ENCODE measurements around the gene DDAH1. TPM values are rescaled to one million over a fixed set of nuclear protein-coding genes. Genes with fewer than 3 reads are reported as not detected.

DDAH1 gene
- total and polyA plus RNA-seq, 2 of the 4 experiments (the other 2 are of a cell fraction), result 78.0 to 94.5 TPM

DNA sequence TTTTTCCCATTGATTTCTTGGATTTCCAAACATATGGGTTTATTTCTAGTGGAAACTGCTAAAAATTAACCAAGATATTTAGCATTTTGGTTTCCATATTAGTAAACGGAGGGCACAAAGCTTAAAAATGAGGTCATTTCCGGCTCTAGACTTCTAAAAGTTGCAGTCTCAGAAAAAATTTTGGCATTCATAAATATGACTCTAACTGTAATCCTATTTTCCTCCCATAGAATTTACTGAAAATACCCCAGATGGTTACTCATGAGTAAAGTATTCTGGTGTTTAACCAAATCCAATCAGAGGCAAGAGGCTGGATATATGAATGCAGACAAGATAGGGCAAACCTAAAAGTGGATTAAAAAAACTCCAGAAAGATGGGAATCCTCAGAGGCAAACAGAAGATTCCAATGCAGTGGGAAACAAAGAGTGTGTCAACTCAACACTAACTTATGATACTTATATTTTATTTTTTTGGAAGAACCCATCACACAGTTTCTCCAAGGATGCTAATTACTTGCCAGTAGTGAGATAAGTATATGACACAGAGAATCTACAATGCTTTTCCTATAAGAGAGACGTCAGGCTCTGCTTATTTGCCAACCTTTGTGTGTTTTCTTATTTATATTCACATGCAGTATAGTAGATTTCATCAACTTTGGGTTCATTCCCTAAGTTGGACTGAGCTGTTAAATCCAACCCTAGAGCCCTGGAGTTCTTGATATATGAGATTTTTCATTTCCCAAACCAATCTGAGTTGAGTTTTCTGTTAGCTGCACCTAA lies 98.4 kb downstream of the DDAH1 start:
- H2AK9ac ChIP-seq (replicated peaks; ENCODE audit: low read depth, low read length, poor library complexity), result no peak overlapping the region
- H3K27me3 ChIP-seq (ENCODE audit: control insufficient read depth, insufficient read depth, low read length), result no peaks in the 10 kb centered on the region
- peak overlapping the region; percentile 28; the same call in 1 of the 2 replicates for H3K4me2 ChIP-seq (ENCODE audit: low read depth, low read length)
- DNase-seq (peak; percentile 93), ATAC-seq (ENCODE audit: low read depth) (peak; percentile 89)
- H3K79me1 ChIP-seq (ENCODE audit: low read depth in 1 of 2, low read length in 2 of 2), result peaks cover 54 to 79% of the 10 kb centered on the region in 2 experiments
- peak overlapping the region; percentile 89; the same call in 1 of the 2 replicates for H3K23ac ChIP-seq (ENCODE audit: low read depth, low read length)
- H4K20me1 ChIP-seq (ENCODE audit: insufficient read depth, low read length), result no peaks in the 10 kb centered on the region
- peak overlapping the region; percentile 36; the same call in 1 of the 2 replicates for H3K9ac ChIP-seq (ENCODE audit: low read depth, low read length)
- H2BK120ac ChIP-seq (ENCODE audit: low read depth, low read length), result peak overlapping the region; percentile 81
- H4K8ac ChIP-seq (ENCODE audit: low read depth in 2 of 2, low read length in 2 of 2), result peak overlapping the region; percentile 55 to 71; a peak in 3 of 4 replicates
- in situ Hi-C loops (cut with MboI; ENCODE audit: low sequenced_read_pairs), result no loop called here
- H3K36me3 ChIP-seq (ENCODE audit: control insufficient read depth, insufficient read depth, low read length), result no peaks in the 10 kb centered on the region; the same call in 1 of the 2 replicates
- peak overlapping the region; percentile 88 for H2BK20ac ChIP-seq (ENCODE audit: low read depth, low read length)
- no TSS peak for BruUV-seq (replicated peaks)
- peak overlapping the region; percentile 74; the same call in 1 of the 2 replicates for H3K18ac ChIP-seq (ENCODE audit: low read depth, low read length)
- no peak overlapping the region for H2AFZ ChIP-seq (replicated peaks; ENCODE audit: low read length, poor library complexity)
- no peaks in the 10 kb centered on the region for H3K9me3 ChIP-seq (ENCODE audit: control insufficient read depth, insufficient read depth, low read length)
- TF ChIP-seq, protein P1, sequence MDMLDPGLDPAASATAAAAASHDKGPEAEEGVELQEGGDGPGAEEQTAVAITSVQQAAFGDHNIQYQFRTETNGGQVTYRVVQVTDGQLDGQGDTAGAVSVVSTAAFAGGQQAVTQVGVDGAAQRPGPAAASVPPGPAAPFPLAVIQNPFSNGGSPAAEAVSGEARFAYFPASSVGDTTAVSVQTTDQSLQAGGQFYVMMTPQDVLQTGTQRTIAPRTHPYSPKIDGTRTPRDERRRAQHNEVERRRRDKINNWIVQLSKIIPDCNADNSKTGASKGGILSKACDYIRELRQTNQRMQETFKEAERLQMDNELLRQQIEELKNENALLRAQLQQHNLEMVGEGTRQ (IDR thresholded peaks at IDR 0.05; ENCODE audit: low read depth, low read length), result no peak
- peak; percentile 32 for TF ChIP-seq MAFK (IDR thresholded peaks at IDR 0.05; ENCODE audit: low read depth, low read length)
- TF ChIP-seq FOS (IDR thresholded peaks at IDR 0.05; ENCODE audit: low read depth, low read length), result peak; percentile 37; the same call in 1 of the 2 replicates
- peak overlapping the region; percentile 31 for H3K56ac ChIP-seq (ENCODE audit: extremely low read depth, insufficient read depth, low read length)
- H3K27ac ChIP-seq (ENCODE audit: insufficient read depth, low read length), result peak overlapping the region; percentile 87
- POLR2A ChIA-PET (ENCODE audit: unreplicated experiment), result interaction anchor here (0.5 kb wide), 1 partner anchor 42 kb away, joined by 9 read pairs; no protein-coding TSS in a partner anchor
- peak overlapping the region; percentile 95; the same call in 2 of the 3 replicates for H2BK15ac ChIP-seq (ENCODE audit: low read depth, low read length)
- H3K4ac ChIP-seq (ENCODE audit: low read depth, low read length), result peak overlapping the region; percentile 76; the same call in 1 of the 2 replicates
- H3K4me3 ChIP-seq (ENCODE audit: insufficient read depth, low read depth, low read length), result no peak overlapping the region
- H4K5ac ChIP-seq (ENCODE audit: low read depth, low read length), result peak overlapping the region; percentile 72; the same call in 1 of the 2 replicates
- dilution Hi-C loops (cut with HindIII; ENCODE audit: low sequenced_read_pairs, unreplicated experiment), result no loop called here
- peak overlapping the region; percentile 93 for H3K14ac ChIP-seq (replicated peaks; ENCODE audit: low read depth, low read length)
- intact Hi-C loops (cut with micrococcal nuclease), result loop anchor here (2.0 kb wide), 1 partner anchor 52 kb away; no protein-coding TSS in a partner anchor
- peak overlapping the region; percentile 92; the same call in 1 of the 2 replicates for H2AK5ac ChIP-seq (ENCODE audit: low read depth, low read length)
- H2BK5ac ChIP-seq (ENCODE audit: low read depth, low read length, poor library complexity, severe bottlenecking), result peak overlapping the region; percentile 78
- peaks cover 13% of the 10 kb centered on the region for H3K4me1 ChIP-seq (ENCODE audit: control insufficient read depth, insufficient read depth, low read length)
- CTCF ChIA-PET, result interaction anchor here (0.6 kb wide), 1 partner anchor 27 kb away, joined by 3 read pairs; no protein-coding TSS in a partner anchor
- peaks cover 8% of the 10 kb centered on the region for H3K9me1 ChIP-seq (ENCODE audit: insufficient read depth, low read length)
- peak overlapping the region; percentile 74 for H4K91ac ChIP-seq (ENCODE audit: insufficient read depth, low read depth, low read length)
- no CpG with 5 or more reads among the region's 3 CpGs for WGBS, 2 experiments (ENCODE audit: extremely low coverage in 2 of 2, insufficient read length in 1 of 2)
